SH-SY5Y (cell line): Measurements from ENCODE around the gene RPLP1.

Source experiments
- GATA2 ChIP-seq: IDR thresholded peaks from 2 replicates; pipeline ENCODE4 v1.6.1; 2011; ENCODE audit warnings: mild to moderate bottlenecking, low read depth, low read length
- GATA3 ChIP-seq: IDR thresholded peaks from 2 replicates; pipeline ENCODE4 v1.6.1; 2011; ENCODE audit warnings: low read depth, mild to moderate bottlenecking, low read length, moderate library complexity

DNA sequence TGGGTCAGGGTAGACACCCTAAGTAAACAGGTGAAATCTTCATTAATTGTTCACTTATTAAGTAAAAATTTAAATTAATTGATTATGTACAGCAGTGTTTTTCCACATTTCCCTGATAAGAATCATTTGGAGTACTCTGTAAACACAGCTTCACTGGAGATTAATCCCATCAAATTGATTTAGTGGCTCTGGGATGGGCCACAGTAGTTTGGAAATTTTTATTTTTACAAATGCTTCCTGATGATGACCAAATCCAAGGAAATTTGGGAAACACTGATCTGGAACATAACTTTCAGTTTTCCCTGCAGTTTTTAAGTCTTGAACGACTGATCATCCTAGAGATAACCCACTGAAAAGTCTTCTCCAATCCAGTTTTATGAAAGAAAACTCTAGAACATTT is 18.8 kb upstream of the RPLP1 start:
- TF ChIP-seq GATA2, result no peak
- no peak for TF ChIP-seq GATA3
